Panc1 (cell line): Measurements from ENCODE around the gene COQ8B. TPM values are rescaled to one million over a fixed set of nuclear protein-coding genes. Genes with fewer than 3 reads are reported as not detected.

ENCODE experiments used
- ATAC-seq: fragments of 200-7000 bp; cut with Tn5 transposase; 2 replicates; pipeline ENCODE4 v1.9.1; 2020; ENCODE audit warnings: mild to moderate bottlenecking, moderate library complexity
- BruUV-seq: library from RNA; stranded (reverse); fragments of 400-500 nt; replicated peaks from 2 replicates; lab custom pipeline; 2021; lab: Mats Ljungman, UMichigan
- CTCF ChIA-PET: fragments of 300-600 bp; sonication (Branson Sonifier 250); formaldehyde crosslinking; loops from one replicate; lab custom pipeline; 2022; ENCODE audit warnings: antibody characterized with exemption; lab: Charles Lee
- POLR2A ChIA-PET: fragments of 300-600 bp; sonication (Branson Sonifier 250); formaldehyde crosslinking; loops from one replicate; lab custom pipeline; 2022; ENCODE audit warnings: antibody characterized with exemption; lab: Charles Lee
- DNase-seq: peaks from one replicate; pipeline ENCODE4 v3.0.0-alpha.2; 2010; ENCODE audit warnings: low read depth, low spot score
- H3K27ac ChIP-seq: 2 replicates; pipeline ENCODE4 v1.5.1; 2011; ENCODE audit warnings: mild to moderate bottlenecking, low read length, inconsistent platforms
- H3K27me3 ChIP-seq: fragments of 200-500 bp; sonication (Bioruptor generic); 2 replicates; pipeline ENCODE4 v1.6.0; 2014; ENCODE audit warnings: low read length, inconsistent platforms; ENCODE audit not compliant: control insufficient read depth, insufficient read depth
- H3K36me3 ChIP-seq: fragments of 200-500 bp; sonication (Bioruptor generic); 2 replicates; pipeline ENCODE4 v1.5.1; 2014; ENCODE audit warnings: inconsistent platforms, mild to moderate bottlenecking, low read length, moderate library complexity; ENCODE audit not compliant: control insufficient read depth, insufficient read depth
- H3K4me1 ChIP-seq: 2 replicates; pipeline ENCODE4 v1.5.1; 2011; ENCODE audit warnings: inconsistent platforms, mild to moderate bottlenecking, low read length, moderate library complexity; ENCODE audit not compliant: control insufficient read depth, insufficient read depth
- H3K4me3 ChIP-seq, 2 experiments: 2 replicates each; pipeline ENCODE4 v1.5.1; 2011 to 2012; ENCODE audit warnings: low read depth in 2 of 2, low read length in 2 of 2, mild to moderate bottlenecking in 2 of 2, inconsistent platforms in 1 of 2, moderate library complexity in 1 of 2
- H3K9me3 ChIP-seq: fragments of 200-500 bp; sonication (Bioruptor generic); 2 replicates; pipeline ENCODE4 v1.5.1; 2014; ENCODE audit warnings: low read depth, mild to moderate bottlenecking, inconsistent platforms, low read length, moderate library complexity; ENCODE audit not compliant: control insufficient read depth, insufficient read depth
- CTCF ChIP-seq: fragments of 450-650 bp; IDR thresholded peaks from 2 replicates; pipeline ENCODE4 v1.5.1; 2017; ENCODE audit warnings: mild to moderate bottlenecking
- POLR2AphosphoS5 ChIP-seq: IDR thresholded peaks from 2 replicates; pipeline ENCODE4 v1.6.1; 2012; ENCODE audit warnings: mild to moderate bottlenecking, low read depth, low read length, moderate library complexity
- REST ChIP-seq, 2 experiments: IDR thresholded peaks; 2 replicates each; pipeline ENCODE4 v1.6.1; 2011 to 2012; ENCODE audit warnings: low read depth in 2 of 2, control low read depth in 1 of 2, low read length in 1 of 2, mild to moderate bottlenecking in 1 of 2, moderate library complexity in 1 of 2; ENCODE audit not compliant: insufficient read depth in 1 of 2
- SIN3A ChIP-seq: IDR thresholded peaks from 2 replicates; pipeline ENCODE4 v1.6.1; 2012; ENCODE audit warnings: low read depth, mild to moderate bottlenecking, low read length, moderate library complexity, borderline replicate concordance; ENCODE audit not compliant: insufficient read depth
- TCF7L2 ChIP-seq: IDR thresholded peaks from 2 replicates; pipeline ENCODE4 v1.6.1; 2011; ENCODE audit warnings: mild to moderate bottlenecking, low read depth, low read length, inconsistent platforms
- in situ Hi-C: cut with HindIII; loops from 2 replicates; pipeline ENCODE4 v1.10.0; 2016; ENCODE audit warnings: low sequenced_read_pairs, low pct_unique_long_range_greater_than_20kb
- intact Hi-C: fragments of 100-400 bp; cut with micrococcal nuclease; formaldehyde crosslinking; loops from one replicate; pipeline ENCODE4 v1.10.0; 2022; ENCODE audit not compliant: unreplicated experiment
- total RNA-seq: library from RNA; stranded (reverse); gene quantifications from one replicate; pipeline ENCODE4 v1.2.1, GENCODE V29; 2021; ENCODE audit not compliant: unreplicated experiment

The COQ8B gene
- total RNA-seq, 1 experiment from 2014 or later, result 15.6 TPM

DNA sequence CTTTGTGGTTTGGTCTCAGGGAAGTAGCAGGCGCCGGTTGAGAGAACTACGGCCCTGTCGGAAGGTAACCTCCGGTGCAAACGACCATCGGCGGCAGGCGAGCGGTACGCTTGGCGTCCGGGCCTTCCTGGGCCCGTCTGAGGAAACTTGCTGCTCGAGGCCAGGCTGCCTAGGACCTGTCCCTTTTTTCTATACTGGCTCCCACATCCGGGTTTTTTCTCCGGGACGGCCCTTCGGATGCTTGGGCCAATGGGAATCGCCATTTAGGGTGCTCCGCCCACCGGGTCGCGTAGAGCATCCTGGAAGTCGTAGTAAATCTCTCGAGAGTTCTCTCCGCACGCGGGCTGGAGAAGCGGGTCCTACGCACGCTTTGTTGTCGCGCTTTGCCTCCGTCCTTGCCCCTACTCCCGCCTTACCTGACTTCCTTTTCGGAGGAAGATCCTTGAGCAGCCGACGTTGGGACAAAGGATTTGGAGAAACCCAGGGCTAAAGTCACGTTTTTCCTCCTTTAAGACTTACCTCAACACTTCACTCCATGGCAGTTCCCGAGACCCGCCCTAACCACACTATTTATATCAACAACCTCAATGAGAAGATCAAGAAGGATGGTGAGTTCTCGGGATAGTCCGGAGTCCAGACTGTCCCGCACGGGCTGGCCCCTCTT is 34.3 kb upstream of the COQ8B start, which contains the start of gene SNRPA:
TSS of gene SNRPA (plus strand) at position 330 of the 664 bp plus-strand sequence. CDS start at position 536, 206 bp downstream.
- intact Hi-C loops, result no loop called here
- ChIA-PET CTCF (no interaction called here), POLR2A (interaction anchor here (0.8 kb wide), 1 partner anchor 28 kb away, joined by 6 read pairs; no protein-coding TSS in a partner anchor)
- peak; percentile 90 for DNase-seq
- H3K4me1 ChIP-seq, result peaks cover 10% of the 10 kb centered on the region
- no peaks in the 10 kb centered on the region for H3K27me3 ChIP-seq
- in situ Hi-C loops, result no loop called here
- peak; percentile 90 for ATAC-seq
- TF ChIP-seq POLR2AphosphoS5, result peak; percentile 88
- peak; percentile 78; the same call in 1 of the 2 replicates for TF ChIP-seq SIN3A
- peak in 1 of 2 experiments; percentile 29; a peak in 1 of 4 replicates for TF ChIP-seq REST (IDR thresholded peaks at IDR 0.05; ENCODE audit: insufficient read depth in 1 of 2, low read depth in 2 of 2, low read length in 1 of 2)
- no peak; the same call in 1 of the 2 replicates for TF ChIP-seq TCF7L2
- H3K36me3 ChIP-seq, result peaks cover 9% of the 10 kb centered on the region
- H3K27ac ChIP-seq, result peak within 1 kb of the TSS; percentile 99
- H3K9me3 ChIP-seq, result no peaks in the 10 kb centered on the region
- BruUV-seq, result no TSS peak
- H3K4me3 ChIP-seq, result peak within 1 kb of the TSS; percentile 74 to 97

DNA sequence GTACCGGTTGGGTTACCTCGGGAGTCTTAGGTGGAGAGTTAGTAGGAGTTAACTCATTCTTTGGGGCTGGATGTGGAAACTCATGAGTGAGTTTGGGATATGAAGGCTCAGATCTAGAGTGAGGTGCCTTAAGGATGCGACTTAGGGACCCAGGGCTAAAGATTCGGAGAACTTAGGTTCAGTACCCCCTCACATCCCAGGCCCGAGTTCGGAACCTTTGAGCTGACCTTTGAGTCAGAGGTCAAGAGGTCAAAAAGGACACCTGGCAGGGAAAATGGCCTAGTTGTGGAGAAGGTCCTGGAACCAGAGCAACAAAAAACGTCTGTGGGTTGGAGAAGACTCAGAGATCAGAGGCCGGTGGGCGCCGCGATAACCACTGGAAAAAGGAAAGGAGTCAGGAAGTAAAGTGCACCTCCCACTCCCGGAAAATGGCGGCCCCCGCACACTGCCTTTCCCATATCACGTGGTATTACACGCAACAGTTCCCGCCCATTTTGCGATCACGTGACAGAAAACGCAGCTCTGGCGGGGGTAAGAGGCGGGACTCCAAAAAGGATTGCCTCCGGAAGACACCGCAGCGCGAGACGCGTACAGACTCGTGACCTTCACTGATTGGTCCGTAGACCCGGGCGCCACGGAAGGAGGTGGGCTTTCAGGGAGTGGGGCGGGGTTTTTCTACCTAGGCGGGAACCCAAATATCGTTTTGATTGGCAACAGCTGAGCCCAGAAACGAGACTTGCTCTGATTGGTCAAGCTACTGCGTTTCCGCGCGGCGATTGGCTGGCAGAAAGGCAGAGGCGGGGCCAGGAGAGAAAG is 33.6 kb upstream of the COQ8B start, which contains the start of gene ACTMAP:
TSS of gene ACTMAP (minus strand) at position 420 of the 816 bp plus-strand sequence. CDS start 674 bp downstream, outside the sequence.
- Histone ChIP-seq H3K4me1 (peaks cover 10% of the 10 kb centered on the region), H3K36me3 (peaks cover 9% of the 10 kb centered on the region), H3K27ac (peak within 1 kb of the TSS; percentile 99), H3K4me3 (peak within 1 kb of the TSS; percentile 74 to 97), H3K27me3 (no peaks in the 10 kb centered on the region), H3K9me3 (no peaks in the 10 kb centered on the region)
- ChIA-PET CTCF (interaction anchor here (0.8 kb wide), 1 partner anchor 29 kb away, joined by 3 read pairs; no protein-coding TSS in a partner anchor), POLR2A (interaction anchor here (0.8 kb wide), 1 partner anchor 28 kb away, joined by 6 read pairs; no protein-coding TSS in a partner anchor)
- BruUV-seq, result TSS peak; percentile 97
- ATAC-seq (peak; percentile 93), DNase-seq (peak; percentile 97)
- intact Hi-C loops, result no loop called here
- no peak; the same call in 1 of the 2 replicates for TF ChIP-seq SIN3A
- in situ Hi-C loops, result no loop called here

- ChIA-PET POLR2A (no interaction called here), CTCF (no interaction called here)
- H3K9me3 ChIP-seq, result no peaks in the 10 kb centered on the region
- TF ChIP-seq CTCF (no peak), TCF7L2 (no peak), POLR2AphosphoS5 (no peak), SIN3A (no peak), REST (IDR thresholded peaks at IDR 0.05; ENCODE audit: insufficient read depth in 1 of 2, low read depth in 2 of 2, low read length in 1 of 2) (no peak)
- intact Hi-C loops, result no loop called here
- no peak for ATAC-seq
- H3K4me3 ChIP-seq, result no peak overlapping the region
- no peak for DNase-seq
- no TSS peak for BruUV-seq
- H3K27ac ChIP-seq, result no peak overlapping the region
- in situ Hi-C loops, result no loop called here
- peaks cover 9% of the 10 kb centered on the region for H3K36me3 ChIP-seq
- H3K4me1 ChIP-seq, result peaks cover 10% of the 10 kb centered on the region
- no peaks in the 10 kb centered on the region for H3K27me3 ChIP-seq
Measured at GRCh38 chr19:40747536-40747935, 30.9 kb upstream of the COQ8B start.
